Keratinocyte (primary cell): ENCODE data around the gene SPP2. TPM values are rescaled to one million over a fixed set of nuclear protein-coding genes. Genes with fewer than 3 reads are reported as not detected.

Experiments used
- DNase-seq: peaks from one replicate; pipeline ENCODE4 v3.0.0-alpha.2; 2011; ENCODE audit warnings: low read depth, missing footprints, low spot score
- FAIRE-seq: peaks from 2 replicates; lab custom pipeline; 2011; peaks lifted over from hg19 to GRCh38; lab: Jason Lieb, UNC
- H2AFZ ChIP-seq: 2 replicates; pipeline ENCODE4 v1.6.0; 2012; ENCODE audit warnings: low read length, control low read depth, inconsistent platforms; ENCODE audit not compliant: control insufficient read depth
- H3K27ac ChIP-seq: 2 replicates; pipeline ENCODE4 v1.5.1; 2011; ENCODE audit warnings: low read length; ENCODE audit not compliant: control insufficient read depth, insufficient read depth
- H3K27me3 ChIP-seq: 3 replicates; pipeline ENCODE4 v1.6.0; 2011; ENCODE audit warnings: low read length; ENCODE audit not compliant: control insufficient read depth, insufficient read depth; ENCODE audit errors: extremely low read depth
- H3K36me3 ChIP-seq, 2 experiments: 2 replicates in 1 of 2; 3 replicates in 1 of 2; pipeline ENCODE4 v1.5.1; 2011; ENCODE audit warnings: low read length in 2 of 2, mild to moderate bottlenecking in 1 of 2; ENCODE audit not compliant: control insufficient read depth in 2 of 2, insufficient read depth in 2 of 2; ENCODE audit errors: extremely low read depth in 1 of 2
- H3K4me1 ChIP-seq: 3 replicates; pipeline ENCODE4 v1.5.1; 2011; ENCODE audit warnings: low read length; ENCODE audit not compliant: control insufficient read depth, insufficient read depth; ENCODE audit errors: extremely low read depth
- H3K4me2 ChIP-seq: 3 replicates; pipeline ENCODE4 v1.6.0; 2011; ENCODE audit warnings: low read depth, low read length; ENCODE audit not compliant: control insufficient read depth, insufficient read depth; ENCODE audit errors: extremely low read depth
- H3K4me3 ChIP-seq, 3 experiments: fragments of 200-600 bp in 1 of 3; sonication (generic) in 1 of 3; 2 replicates in 2 of 3; 3 replicates in 1 of 3; pipeline ENCODE4 v1.5.1; 2011 to 2016; ENCODE audit warnings: low read length in 3 of 3, mild to moderate bottlenecking in 3 of 3, control low read depth in 2 of 3, inconsistent platforms in 1 of 3, low read depth in 1 of 3, mixed read lengths in 1 of 3, mixed run types in 1 of 3, moderate library complexity in 1 of 3; ENCODE audit not compliant: control insufficient read depth in 2 of 3, insufficient read depth in 2 of 3; ENCODE audit errors: extremely low read depth in 1 of 3
- H3K79me2 ChIP-seq: 2 replicates; pipeline ENCODE4 v1.6.0; 2012; ENCODE audit warnings: low read length; ENCODE audit not compliant: control insufficient read depth, insufficient read depth
- H3K9ac ChIP-seq: 3 replicates; pipeline ENCODE4 v1.6.0; 2011; ENCODE audit warnings: low read length; ENCODE audit not compliant: control insufficient read depth, insufficient read depth; ENCODE audit errors: extremely low read depth
- H3K9me1 ChIP-seq: 3 replicates; pipeline ENCODE4 v1.6.0; 2011; ENCODE audit warnings: low read length; ENCODE audit not compliant: control insufficient read depth, insufficient read depth; ENCODE audit errors: extremely low read depth
- H3K9me3 ChIP-seq: 2 replicates; pipeline ENCODE4 v1.5.1; 2012; ENCODE audit warnings: low read depth, low read length; ENCODE audit not compliant: control insufficient read depth
- H4K20me1 ChIP-seq: 3 replicates; pipeline ENCODE4 v1.6.0; 2011; ENCODE audit warnings: low read length; ENCODE audit not compliant: control insufficient read depth, insufficient read depth; ENCODE audit errors: extremely low read depth
- EZH2 ChIP-seq: IDR thresholded peaks from one replicate; pipeline ENCODE4 v1.6.1; 2012; ENCODE audit warnings: inconsistent platforms, mild to moderate bottlenecking, low read length, moderate library complexity
- dilution Hi-C: fragments of 300-500 bp; cut with MboI; formaldehyde crosslinking; loops from one replicate; pipeline ENCODE4 v1.7.0; 2020; ENCODE audit warnings: low sequenced_read_pairs; ENCODE audit not compliant: extremely low pct_ligation_motif_present
- polyA plus RNA-seq, 5 experiments: library from polyadenylated mRNA; depleted of rRNA in 3 of 5; stranded (reverse) in 3 of 5; stranded (forward) in 1 of 5; unstranded in 1 of 5; fragments of >200 nt; gene quantifications; 1 replicate in 1 of 5; 2 replicates in 3 of 5; 3 replicates in 1 of 5; pipeline versions ENCODE4 v1.2.1 to v1.2.3, GENCODE V29; 2011 to 2012; ENCODE audit warnings: missing spikeins in 2 of 5, low read depth in 1 of 5, low replicate concordance in 1 of 5
- TF ChIP-seq, protein P1 (sequence below), 3 experiments: IDR thresholded peaks in 1 of 3; conservative IDR thresholded peaks in 1 of 3; optimal IDR thresholded peaks in 1 of 3; 2 replicates in 2 of 3; 3 replicates in 1 of 3; pipeline versions ENCODE3 to v1.5.1; 2011; ENCODE audit warnings: low read length in 3 of 3, mild to moderate bottlenecking in 3 of 3, moderate library complexity in 2 of 3, control low read depth in 1 of 3, inconsistent platforms in 1 of 3; ENCODE audit not compliant: insufficient read depth in 2 of 3; ENCODE audit errors: extremely low read depth in 1 of 3

The SPP2 gene
- polyA plus RNA-seq, 1 donor (not counting 4 experiments of a cell fraction or from before 2014, with no cell fraction given), result 0.13 TPM

DNA sequence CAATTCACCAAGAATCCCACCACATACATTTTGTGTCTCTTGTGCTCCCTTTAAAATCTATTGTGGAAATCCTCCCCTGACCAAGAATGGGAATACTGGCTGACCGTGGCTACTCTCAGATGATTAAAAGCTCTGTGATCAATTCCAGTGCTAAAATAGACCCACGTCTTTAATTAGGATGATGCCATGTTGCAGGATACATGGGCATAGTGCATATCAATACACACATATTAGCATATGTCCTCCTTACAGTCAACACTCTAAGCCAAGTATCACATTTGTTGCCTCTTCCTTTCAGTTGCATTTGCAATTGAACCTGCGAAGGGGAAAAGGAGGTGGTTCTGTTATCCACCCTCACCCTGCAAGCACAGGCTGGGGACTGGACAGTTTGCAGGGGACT is 41.8 kb downstream of the SPP2 start:
- no peaks in the 10 kb centered on the region for H3K79me2 ChIP-seq
- no peak overlapping the region for H3K4me3 ChIP-seq
- H3K4me2 ChIP-seq, result no peak overlapping the region
- no peaks in the 10 kb centered on the region for H3K27me3 ChIP-seq
- H3K9ac ChIP-seq, result no peak overlapping the region
- H2AFZ ChIP-seq, result no peak overlapping the region
- no peaks in the 10 kb centered on the region for H3K36me3 ChIP-seq
- dilution Hi-C loops, result no loop called here
- H3K27ac ChIP-seq, result no peak overlapping the region
- TF ChIP-seq EZH2, result no peak
- TF ChIP-seq, protein P1, sequence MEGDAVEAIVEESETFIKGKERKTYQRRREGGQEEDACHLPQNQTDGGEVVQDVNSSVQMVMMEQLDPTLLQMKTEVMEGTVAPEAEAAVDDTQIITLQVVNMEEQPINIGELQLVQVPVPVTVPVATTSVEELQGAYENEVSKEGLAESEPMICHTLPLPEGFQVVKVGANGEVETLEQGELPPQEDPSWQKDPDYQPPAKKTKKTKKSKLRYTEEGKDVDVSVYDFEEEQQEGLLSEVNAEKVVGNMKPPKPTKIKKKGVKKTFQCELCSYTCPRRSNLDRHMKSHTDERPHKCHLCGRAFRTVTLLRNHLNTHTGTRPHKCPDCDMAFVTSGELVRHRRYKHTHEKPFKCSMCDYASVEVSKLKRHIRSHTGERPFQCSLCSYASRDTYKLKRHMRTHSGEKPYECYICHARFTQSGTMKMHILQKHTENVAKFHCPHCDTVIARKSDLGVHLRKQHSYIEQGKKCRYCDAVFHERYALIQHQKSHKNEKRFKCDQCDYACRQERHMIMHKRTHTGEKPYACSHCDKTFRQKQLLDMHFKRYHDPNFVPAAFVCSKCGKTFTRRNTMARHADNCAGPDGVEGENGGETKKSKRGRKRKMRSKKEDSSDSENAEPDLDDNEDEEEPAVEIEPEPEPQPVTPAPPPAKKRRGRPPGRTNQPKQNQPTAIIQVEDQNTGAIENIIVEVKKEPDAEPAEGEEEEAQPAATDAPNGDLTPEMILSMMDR (optimal IDR thresholded peaks at IDR 0.05 in 1 of 3, IDR thresholded peaks at IDR 0.05 in 1 of 3, conservative IDR thresholded peaks at IDR 0.05 in 1 of 3; ENCODE audit: extremely low read depth in 1 of 3, insufficient read depth in 2 of 3, low read length in 3 of 3), result no peak
- no peaks in the 10 kb centered on the region for H3K9me1 ChIP-seq
- H4K20me1 ChIP-seq, result no peaks in the 10 kb centered on the region
- H3K4me1 ChIP-seq, result peaks cover 15% of the 10 kb centered on the region
- H3K9me3 ChIP-seq, result no peaks in the 10 kb centered on the region
- FAIRE-seq (no peak), DNase-seq (no peak)

DNA sequence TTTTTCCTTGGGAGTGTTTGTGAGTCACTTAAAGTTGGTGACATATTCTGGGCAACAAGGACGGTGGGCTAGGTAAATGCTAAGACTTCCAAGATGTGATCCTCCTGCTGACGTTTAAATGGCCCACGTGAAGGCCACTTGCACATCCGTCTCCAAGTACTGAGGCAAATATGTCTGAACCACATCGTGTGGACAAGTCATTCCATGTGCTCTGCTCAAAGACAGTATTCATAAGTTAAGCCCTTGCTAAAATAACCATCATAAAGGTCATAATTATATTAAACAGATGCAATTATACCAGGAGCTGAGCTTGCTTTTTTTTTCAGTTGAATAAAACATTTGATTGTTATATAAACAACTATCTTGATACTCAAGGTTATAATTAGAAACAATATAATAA is 44.8 kb downstream of the SPP2 start:
- Histone ChIP-seq H3K27ac (no peak overlapping the region), H3K4me1 (peaks cover 15% of the 10 kb centered on the region), H3K9me3 (no peaks in the 10 kb centered on the region), H4K20me1 (no peaks in the 10 kb centered on the region), H2AFZ (no peak overlapping the region), H3K36me3 (no peaks in the 10 kb centered on the region), H3K27me3 (no peaks in the 10 kb centered on the region), H3K9me1 (no peaks in the 10 kb centered on the region), H3K9ac (no peak overlapping the region), H3K79me2 (no peaks in the 10 kb centered on the region), H3K4me2 (no peak overlapping the region), H3K4me3 (no peak overlapping the region)
- DNase-seq, result no peak
- FAIRE-seq, result no peak
- TF ChIP-seq, protein P1 (optimal IDR thresholded peaks at IDR 0.05 in 1 of 3, IDR thresholded peaks at IDR 0.05 in 1 of 3, conservative IDR thresholded peaks at IDR 0.05 in 1 of 3; ENCODE audit: extremely low read depth in 1 of 3, insufficient read depth in 2 of 3, low read length in 3 of 3), result no peak
- TF ChIP-seq EZH2, result no peak
- dilution Hi-C loops, result no loop called here
